SK-N-SH (cell line): Measurements from ENCODE around the gene NEK7. TPM values are rescaled to one million over a fixed set of nuclear protein-coding genes. Genes with fewer than 3 reads are reported as not detected.
A peak's percentile ranks its signal among the peaks of the same experiment; 100 is the strongest.

Source experiments
- CTCF ChIA-PET: fragments of 300-600, 350-600 bp; formaldehyde crosslinking; extraction: SDS; loops from one replicate; lab custom pipeline; 2021; lab: Yijun Ruan, JAX
- POLR2A ChIA-PET: fragments of 350-600 bp; sonication (Branson Sonifier 250); formaldehyde crosslinking; extraction: SDS; loops from one replicate; lab custom pipeline; 2020; ENCODE audit warnings: antibody characterized with exemption, inconsistent platforms; lab: Yijun Ruan, JAX
- DNase-seq: peaks from one replicate; pipeline ENCODE4 v3.0.0; 2012
- H2AFZ ChIP-seq: fragments of 200-600 bp; sonication (generic); 2 replicates; pipeline ENCODE4 v1.8.1; 2016; ENCODE audit warnings: antibody characterized with exemption, mild to moderate bottlenecking, low read depth
- H3F3A ChIP-seq: fragments of 200-600 bp; sonication (generic); replicated peaks from 2 replicates; pipeline ENCODE3; 2016; ENCODE audit warnings: antibody characterized with exemption, mild to moderate bottlenecking; ENCODE audit not compliant: insufficient read depth
- H3K27ac ChIP-seq, 2 experiments: fragments of 200-500 bp in 1 of 2; fragments of 200-600 bp in 1 of 2; sonication (Bioruptor generic) in 1 of 2; sonication (generic), shearing (Covaris generic) in 1 of 2; 2 replicates each; pipeline versions ENCODE4 v1.5.1 to v1.6.1; 2014 to 2016; ENCODE audit warnings: low read depth in 2 of 2, inconsistent platforms in 1 of 2, low read length in 1 of 2, mild to moderate bottlenecking in 1 of 2, mixed read lengths in 1 of 2
- H3K27me3 ChIP-seq: fragments of 200-600 bp; sonication (generic), shearing (Covaris generic); 2 replicates; pipeline ENCODE4 v1.6.1; 2016; ENCODE audit warnings: mixed run types; ENCODE audit not compliant: insufficient read depth
- H3K36me3 ChIP-seq, 2 experiments: fragments of 200-500 bp in 1 of 2; fragments of 200-600 bp in 1 of 2; sonication (Bioruptor generic) in 1 of 2; sonication (generic) in 1 of 2; replicated peaks in 1 of 2; 2 replicates each; pipeline versions ENCODE3 to v1.5.1; 2014 to 2016; ENCODE audit warnings: low read length in 1 of 2, mild to moderate bottlenecking in 1 of 2; ENCODE audit not compliant: insufficient read depth in 2 of 2, control insufficient read depth in 1 of 2
- H3K4me1 ChIP-seq, 2 experiments: fragments of 200-500 bp in 1 of 2; fragments of 200-600 bp in 1 of 2; sonication (Bioruptor generic) in 1 of 2; sonication (generic), shearing (Covaris generic) in 1 of 2; 2 replicates each; pipeline versions ENCODE4 v1.5.1 to v1.6.1; 2014 to 2016; ENCODE audit warnings: low read depth in 1 of 2, low read length in 1 of 2, mixed run types in 1 of 2; ENCODE audit not compliant: insufficient read depth in 2 of 2, control insufficient read depth in 1 of 2
- H3K4me2 ChIP-seq: fragments of 200-600 bp; sonication (generic), shearing (Covaris generic); 2 replicates; pipeline ENCODE4 v1.6.1; 2017; ENCODE audit warnings: mixed run types
- H3K4me3 ChIP-seq, 2 experiments: fragments of 200-500 bp in 1 of 2; fragments of 200-600 bp in 1 of 2; sonication (Bioruptor generic) in 1 of 2; sonication (generic), shearing (Covaris generic) in 1 of 2; 2 replicates each; pipeline versions ENCODE4 v1.5.1 to v1.8.1; 2014 to 2016; ENCODE audit warnings: low read depth in 2 of 2, inconsistent platforms in 1 of 2, low read length in 1 of 2, mild to moderate bottlenecking in 1 of 2, mixed read lengths in 1 of 2, moderate library complexity in 1 of 2
- H3K79me2 ChIP-seq: fragments of 200-600 bp; sonication (generic); 2 replicates; pipeline ENCODE4 v1.8.1; 2017; ENCODE audit warnings: mild to moderate bottlenecking; ENCODE audit not compliant: insufficient read depth
- H3K9ac ChIP-seq: fragments of 200-600 bp; sonication (generic); 2 replicates; pipeline ENCODE4 v1.6.1; 2017; ENCODE audit warnings: mixed run types
- H3K9me2 ChIP-seq: fragments of 200-600 bp; sonication (generic); 2 replicates; pipeline ENCODE4 v1.6.1; 2017; ENCODE audit warnings: mixed run types
- H3K9me3 ChIP-seq: fragments of 200-600 bp; sonication (generic); 2 replicates; pipeline ENCODE4 v1.6.1; 2017; ENCODE audit warnings: mixed run types, mild to moderate bottlenecking, moderate library complexity
- H4K20me1 ChIP-seq: fragments of 200-600 bp; sonication (generic); 2 replicates; pipeline ENCODE4 v1.6.1; 2017; ENCODE audit warnings: mild to moderate bottlenecking, mixed run types; ENCODE audit not compliant: insufficient read depth
- CHD2 ChIP-seq: fragments of 150-350 bp; IDR thresholded peaks from 2 replicates; pipeline ENCODE4 v1.6.1; 2018; ENCODE audit warnings: low read length; ENCODE audit not compliant: partially characterized antibody
- CTCF ChIP-seq: fragments of 200-600 bp; sonication (generic); IDR thresholded peaks from 2 replicates; pipeline ENCODE4 v1.6.1; 2017; ENCODE audit warnings: antibody characterized with exemption, mild to moderate bottlenecking, moderate library complexity
- EP300 ChIP-seq, 2 experiments: IDR thresholded peaks; 2 replicates each; pipeline versions ENCODE4 v1.4.0 to v1.6.1; 2012; ENCODE audit warnings: borderline replicate concordance in 1 of 2, low read depth in 1 of 2, low read length in 1 of 2
- EZH2phosphoT487 ChIP-seq: fragments of 200-600 bp; sonication (generic); IDR thresholded peaks from 2 replicates; pipeline ENCODE4 v1.6.1; 2017; ENCODE audit warnings: low read depth, mixed run types, mild to moderate bottlenecking, antibody characterized with exemption, moderate library complexity, borderline replicate concordance
- FOSL2 ChIP-seq: IDR thresholded peaks from 2 replicates; pipeline ENCODE4 v1.4.0; 2012; ENCODE audit warnings: low read depth, mild to moderate bottlenecking, moderate library complexity, borderline replicate concordance
- FOXM1 ChIP-seq: IDR thresholded peaks from 2 replicates; pipeline ENCODE4 v1.4.0; 2012; ENCODE audit warnings: low read depth, mild to moderate bottlenecking
- IRF3 ChIP-seq: fragments of 150-350 bp; IDR thresholded peaks from 2 replicates; pipeline ENCODE4 v1.6.1; 2016; ENCODE audit warnings: mild to moderate bottlenecking, low read depth, low read length
- MXI1 ChIP-seq: IDR thresholded peaks from 2 replicates; pipeline ENCODE4 v1.6.1; 2012; ENCODE audit warnings: mild to moderate bottlenecking, low read depth, low read length, improper control_type of control experiment
- PBX3 ChIP-seq: IDR thresholded peaks from 2 replicates; pipeline ENCODE4; 2012
- POLR2AphosphoS5 ChIP-seq: IDR thresholded peaks from 2 replicates; pipeline ENCODE4 v1.6.1; 2012; ENCODE audit warnings: low read depth, low read length
- RAD21 ChIP-seq: IDR thresholded peaks from 2 replicates; pipeline ENCODE4 v1.6.1; 2012; ENCODE audit warnings: mild to moderate bottlenecking, low read length
- REST ChIP-seq: IDR thresholded peaks from 2 replicates; pipeline ENCODE4 v1.6.1; 2012; ENCODE audit warnings: mild to moderate bottlenecking, low read depth, low read length, moderate library complexity
- SIN3A ChIP-seq: IDR thresholded peaks from 2 replicates; pipeline ENCODE4 v1.6.1; 2012; ENCODE audit warnings: low read depth, mild to moderate bottlenecking, low read length, moderate library complexity, borderline replicate concordance
- TEAD4 ChIP-seq: IDR thresholded peaks from 2 replicates; pipeline ENCODE4 v1.4.0; 2012; ENCODE audit warnings: mild to moderate bottlenecking, borderline replicate concordance; ENCODE audit not compliant: insufficient read depth
- USF2 ChIP-seq: fragments of 150-350 bp; IDR thresholded peaks from 2 replicates; pipeline ENCODE4 v1.6.1; 2017; ENCODE audit warnings: antibody characterized with exemption, low read length, low read depth, borderline replicate concordance
- YY1 ChIP-seq: IDR thresholded peaks from 2 replicates; pipeline ENCODE4 v1.4.0; 2012; ENCODE audit warnings: low read depth, mild to moderate bottlenecking
- ZBTB33 ChIP-seq: IDR thresholded peaks from 2 replicates; pipeline ENCODE4 v1.4.0; 2012; ENCODE audit warnings: low read depth, borderline replicate concordance
- WGBS: methylation state at CpG from one replicate; pipeline ENCODE4 v1.1.6; 2017; ENCODE audit warnings: low lambda C conversion rate; 5-methylcytosine and 5-hydroxymethylcytosine counted together
- polyA plus RNA-seq, 3 experiments: library from polyadenylated mRNA; depleted of rRNA; stranded (reverse); fragments of >200 nt; gene quantifications; 2 replicates each; pipeline ENCODE4 v1.2.3, GENCODE V29; 2012

The NEK7 gene
- polyA plus RNA-seq, 1 of the 3 experiments (the other 2 are of a cell fraction), result 85.8 TPM

GRCh38 chr1:198156745-198157240, at the start of gene NEK7 (continued):
- peak; percentile 84 for TF ChIP-seq POLR2AphosphoS5
- TF ChIP-seq RAD21, result no peak; the same call in 1 of the 2 replicates
- no peak for TF ChIP-seq TEAD4
- TF ChIP-seq IRF3, result no peak
- TF ChIP-seq EZH2phosphoT487, result no peak
- TF ChIP-seq PBX3, result peak; percentile 40; the same call in 1 of the 2 replicates
- TF ChIP-seq SIN3A, result peak; percentile 96; the same call in 1 of the 2 replicates
- TF ChIP-seq FOSL2, result no peak

GRCh38 chr1:198107091-198107501, 49.7 kb upstream of the NEK7 start:
- H3K4me2 ChIP-seq, result no peak overlapping the region
- H3K79me2 ChIP-seq, result no peaks in the 10 kb centered on the region
- no peaks in the 10 kb centered on the region for H4K20me1 ChIP-seq
- no peaks in the 10 kb centered on the region for H3K9me3 ChIP-seq
- H3K36me3 ChIP-seq, result no peaks in the 10 kb centered on the region
- H3K27ac ChIP-seq, result no peak overlapping the region
- no peak overlapping the region for H2AFZ ChIP-seq
- DNase-seq, result no peak
- H3K4me3 ChIP-seq, result no peak overlapping the region
- no peaks in the 10 kb centered on the region for H3K9me2 ChIP-seq
- 74% methylated on average over 2 of the region's 2 CpGs for WGBS
- H3K27me3 ChIP-seq, result no peaks in the 10 kb centered on the region
- ChIA-PET POLR2A (no interaction called here), CTCF (no interaction called here)
- no peak overlapping the region for H3K9ac ChIP-seq
- TF ChIP-seq TEAD4, result no peak
- no peak for TF ChIP-seq ZBTB33
- TF ChIP-seq CHD2, result no peak
- no peak for TF ChIP-seq USF2
- TF ChIP-seq REST, result no peak
- no peak for TF ChIP-seq YY1
- TF ChIP-seq POLR2AphosphoS5, result no peak
- no peak for TF ChIP-seq FOSL2
- TF ChIP-seq CTCF, result no peak
- no peak for TF ChIP-seq MXI1
- no peak for TF ChIP-seq FOXM1
- no peak for TF ChIP-seq EP300 (IDR thresholded peaks at IDR 0.05; ENCODE audit: borderline replicate concordance in 1 of 2, low read depth in 1 of 2, low read length in 1 of 2)
- H3K4me1 ChIP-seq, result peaks cover 4 to 5% of the 10 kb centered on the region in 2 experiments; a peak in 3 of 4 replicates
- peaks cover 7% of the 10 kb centered on the region for H3F3A ChIP-seq
